Measurements from ENCODE around the gene LPCAT1. TPM values are rescaled to one million over a fixed set of nuclear protein-coding genes. Genes with fewer than 3 reads are reported as not detected.

The LPCAT1 gene
- total RNA-seq, 3 donors from 2014 or later (not counting 1 experiment from before 2014, with no cell fraction given): 196 to 302 (median 252) TPM

DNA sequence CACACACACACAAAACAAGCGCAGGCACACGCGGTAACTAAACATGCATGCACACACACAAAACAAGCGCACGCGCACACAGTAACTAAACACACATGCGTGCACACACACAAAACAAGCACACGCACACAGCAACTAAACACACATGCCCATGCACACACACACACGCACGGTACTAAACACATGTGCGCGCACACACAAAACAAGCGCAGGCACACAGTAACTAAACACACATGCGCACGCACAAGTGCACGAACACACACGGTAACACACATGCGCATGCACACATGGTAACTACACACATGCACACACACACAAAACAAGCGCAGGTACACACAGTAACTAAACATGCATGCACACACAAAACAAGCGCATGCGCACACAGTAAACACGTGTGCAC lies 58.6 kb downstream of the LPCAT1 start:
- intact Hi-C loops (cut with micrococcal nuclease): no loop called here
- TF ChIP-seq CTCF (IDR thresholded peaks at IDR 0.05): no peak

DNA sequence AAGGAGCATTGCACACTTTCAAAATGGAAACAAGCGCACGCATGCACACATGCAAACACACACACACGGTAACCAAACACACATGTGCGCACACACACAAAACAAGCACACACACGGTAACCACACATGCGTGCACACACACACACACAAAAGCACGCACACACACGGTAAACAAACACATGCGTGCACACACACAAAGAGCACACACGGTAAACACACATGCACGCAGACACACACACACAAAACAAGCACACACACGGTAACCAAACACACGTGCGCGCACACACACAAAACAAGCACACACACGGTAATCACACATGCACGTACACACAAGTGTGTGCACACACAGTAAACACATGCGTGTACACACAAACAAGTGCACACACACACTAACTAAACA lies 59.2 kb downstream of the LPCAT1 start:
- Mint-ChIP-seq H3K9me3 (peaks cover 0 to 5% of the 10 kb centered on the region in 2 donors), H3K4me3 (no peak overlapping the region), H3K27ac (peak overlapping the region in 1 of 2 donors; percentile 29), H3K4me1 (peaks cover 19% of the 10 kb centered on the region in 2 donors), H3K36me3 (peaks cover 6% of the 10 kb centered on the region), H3K27me3 (ENCODE audit: low read depth in 2 of 2) (no peaks in the 10 kb centered on the region)
- H3K36me3 ChIP-seq (ENCODE audit: control insufficient read depth, insufficient read depth, low read length): peaks cover 70% of the 10 kb centered on the region
- ATAC-seq (no peak), DNase-seq (no peak)
- no peaks in the 10 kb centered on the region for H3K27me3 ChIP-seq (ENCODE audit: control insufficient read depth, insufficient read depth, low read length)
- 92% methylated on average over 18 of the region's 18 CpGs for WGBS (ENCODE audit: insufficient coverage)
- no peak for TF ChIP-seq CTCF (IDR thresholded peaks at IDR 0.05)
- intact Hi-C loops (cut with micrococcal nuclease): no loop called here
- H3K4me1 ChIP-seq (ENCODE audit: control insufficient read depth, insufficient read depth, low read length): no peaks in the 10 kb centered on the region
- H3K9me3 ChIP-seq (ENCODE audit: control insufficient read depth, insufficient read depth, low read length): peaks cover 6% of the 10 kb centered on the region
- no peak overlapping the region for H3K27ac ChIP-seq (ENCODE audit: low read length)
- no peak overlapping the region for H3K4me3 ChIP-seq (ENCODE audit: low read length)

More for the DNA sequence above, 58.6 kb downstream of the LPCAT1 start:
- peak overlapping the region in 1 of 2 donors; percentile 48 for H3K27ac Mint-ChIP-seq
- H3K27me3 ChIP-seq (ENCODE audit: control insufficient read depth, insufficient read depth, low read length): no peaks in the 10 kb centered on the region
- no peak overlapping the region for H3K27ac ChIP-seq (ENCODE audit: low read length)
- WGBS (ENCODE audit: insufficient coverage): over 99% methylated on average over 22 of the region's 22 CpGs
- H3K36me3 Mint-ChIP-seq: peaks cover 6% of the 10 kb centered on the region
- H3K9me3 ChIP-seq (ENCODE audit: control insufficient read depth, insufficient read depth, low read length): peaks cover 6% of the 10 kb centered on the region
- DNase-seq: no peak
- H3K9me3 Mint-ChIP-seq: peaks cover 0 to 5% of the 10 kb centered on the region in 2 donors
- peaks cover 19% of the 10 kb centered on the region in 2 donors for H3K4me1 Mint-ChIP-seq
- no peak for ATAC-seq
- no peak overlapping the region for H3K4me3 Mint-ChIP-seq
- peaks cover 72% of the 10 kb centered on the region for H3K36me3 ChIP-seq (ENCODE audit: control insufficient read depth, insufficient read depth, low read length)
- no peak overlapping the region for H3K4me3 ChIP-seq (ENCODE audit: low read length)
- no peaks in the 10 kb centered on the region for H3K27me3 Mint-ChIP-seq (ENCODE audit: low read depth in 2 of 2)
- no peaks in the 10 kb centered on the region for H3K4me1 ChIP-seq (ENCODE audit: control insufficient read depth, insufficient read depth, low read length)

DNA sequence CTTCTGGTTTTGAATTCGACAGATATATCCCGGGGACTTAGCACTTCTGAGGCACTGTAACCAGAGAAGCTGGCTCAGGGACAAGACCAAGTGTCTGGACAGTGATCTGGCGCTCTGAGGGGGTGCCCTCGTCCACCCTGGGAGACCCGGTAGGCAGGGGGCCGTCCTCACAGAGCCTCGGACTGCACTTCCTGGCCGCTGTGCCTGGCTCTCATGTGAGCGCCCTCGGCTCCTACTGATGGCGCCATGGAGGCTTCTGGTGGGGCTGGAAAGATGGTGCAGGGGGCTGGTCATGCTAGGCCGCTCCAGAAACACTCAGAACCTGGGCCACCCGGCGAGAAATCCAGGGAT lies 59.7 kb downstream of the LPCAT1 start:
- peaks cover 73% of the 10 kb centered on the region for H3K36me3 ChIP-seq (ENCODE audit: control insufficient read depth, insufficient read depth, low read length)
- intact Hi-C loops (cut with micrococcal nuclease): no loop called here
- Mint-ChIP-seq H3K36me3 (peaks cover 6% of the 10 kb centered on the region), H3K27ac (no peak overlapping the region), H3K27me3 (ENCODE audit: low read depth in 2 of 2) (no peaks in the 10 kb centered on the region), H3K4me3 (no peak overlapping the region), H3K9me3 (peaks cover 0 to 5% of the 10 kb centered on the region in 2 donors), H3K4me1 (peaks cover 19% of the 10 kb centered on the region in 2 donors)
- H3K9me3 ChIP-seq (ENCODE audit: control insufficient read depth, insufficient read depth, low read length): peaks cover 6% of the 10 kb centered on the region
- ATAC-seq (no peak), DNase-seq (no peak)
- no peaks in the 10 kb centered on the region for H3K4me1 ChIP-seq (ENCODE audit: control insufficient read depth, insufficient read depth, low read length)
- WGBS (ENCODE audit: insufficient coverage): 95% methylated on average over 14 of the region's 14 CpGs
- TF ChIP-seq CTCF (IDR thresholded peaks at IDR 0.05): no peak
- no peaks in the 10 kb centered on the region for H3K27me3 ChIP-seq (ENCODE audit: control insufficient read depth, insufficient read depth, low read length)
- H3K4me3 ChIP-seq (ENCODE audit: low read length): no peak overlapping the region
- H3K27ac ChIP-seq (ENCODE audit: low read length): no peak overlapping the region
